ENCODE data around the gene APOA5. TPM values are rescaled to one million over a fixed set of nuclear protein-coding genes. Genes with fewer than 3 reads are reported as not detected.
A peak's percentile ranks its signal among the peaks of the same experiment; 100 is the strongest.

APOA5 gene
- total and polyA plus RNA-seq, 9 of the 15 experiments (the other 6 are each of a cell fraction or from before 2014, with no cell fraction given), result not detected

- TF ChIP-seq HMGN3 (IDR thresholded peaks at IDR 0.05; ENCODE audit: borderline replicate concordance, extremely low read depth, insufficient read length, low read depth, low read length) (peak; percentile 31), NFIC (IDR thresholded peaks at IDR 0.05) (peak; percentile 90), ZFX (CRISPR knock-in tag; IDR thresholded peaks at IDR 0.05) (peak; percentile 62), NRF1 (conservative IDR thresholded peaks at IDR 0.05 in 1 of 2, IDR thresholded peaks at IDR 0.05 in 1 of 2) (peak; percentile 89 to 92), JUN (IDR thresholded peaks at IDR 0.05; ENCODE audit: borderline replicate concordance, low read depth, low read length) (peak; percentile 36; the same call in 1 of the 2 replicates), JUN (CRISPR knock-in tag; IDR thresholded peaks at IDR 0.05; ENCODE audit: borderline replicate concordance) (no peak), SMARCC2 (IDR thresholded peaks at IDR 0.05; ENCODE audit: low read depth) (no peak), L3MBTL2 (IDR thresholded peaks at IDR 0.05) (peak; percentile 97), MAZ (CRISPR knock-in tag; conservative IDR thresholded peaks at IDR 0.05 in 1 of 2, IDR thresholded peaks at IDR 0.05 in 1 of 2) (peak in 1 of 2 experiments; percentile 56; a peak in 1 of 4 replicates), SMC3 (conservative IDR thresholded peaks at IDR 0.05; ENCODE audit: insufficient read depth, low read depth, low read length) (peak; percentile 74), GTF3C2 (IDR thresholded peaks at IDR 0.05; ENCODE audit: borderline replicate concordance, extremely low read depth, insufficient read length) (no peak), CXXC5 (CRISPR knock-in tag; IDR thresholded peaks at IDR 0.05) (peak; percentile 88), TFE3 (CRISPR knock-in tag; IDR thresholded peaks at IDR 0.05) (no peak), KLF1 (tag; IDR thresholded peaks at IDR 0.05) (no peak), MEIS2 (IDR thresholded peaks at IDR 0.05; ENCODE audit: partially characterized antibody) (peak; percentile 25), ESRRA (IDR thresholded peaks at IDR 0.05; ENCODE audit: borderline replicate concordance, low read depth) (peak; percentile 54; the same call in 1 of the 2 replicates), ATF7 (IDR thresholded peaks at IDR 0.05) (peak; percentile 48; the same call in 1 of the 2 replicates), ETS2 (tag; IDR thresholded peaks at IDR 0.05; ENCODE audit: borderline replicate concordance, poor library complexity, severe bottlenecking) (no peak), RAD21 (CRISPR knock-in tag; conservative IDR thresholded peaks at IDR 0.05 in 1 of 2, IDR thresholded peaks at IDR 0.05 in 1 of 2) (peak; percentile 50 to 81), CREM (IDR thresholded peaks at IDR 0.05; ENCODE audit: low read depth) (peak; percentile 33; the same call in 1 of the 2 replicates)
These were observed 44.3 kb upstream of the APOA5 start (continued) for GRCh38 chr11:116835791-116836631.

Data from K562 (cell line).